T-helper 2 cell treated with Interferon-gamma antibody and Interleukin-4, amounts not matched to agents 5 μg/mL and 100 μg/mL, for 36 hours (primary cell): ENCODE data around the gene PXDC1.

Experiments
- DNase-seq: peaks from one replicate; pipeline ENCODE4 v3.0.0; 2021; ENCODE audit warnings: low spot score
- H3K27ac Mint-ChIP-seq: one replicate; pipeline ENCODE4 v1.8.0; 2021; ENCODE audit warnings: mild to moderate bottlenecking, mixed read lengths
- H3K27me3 Mint-ChIP-seq: one replicate; pipeline ENCODE4 v1.8.0; 2021; ENCODE audit warnings: low read depth, mixed read lengths
- H3K36me3 Mint-ChIP-seq: one replicate; pipeline ENCODE4 v1.8.0; 2021; ENCODE audit warnings: low read depth, mixed read lengths
- H3K4me1 Mint-ChIP-seq: one replicate; pipeline ENCODE4 v1.8.0; 2021; ENCODE audit warnings: low read depth, mixed read lengths
- H3K4me3 Mint-ChIP-seq: one replicate; pipeline ENCODE4 v1.8.0; 2022; ENCODE audit warnings: mild to moderate bottlenecking, moderate library complexity, mixed read lengths
- H3K9me3 Mint-ChIP-seq: one replicate; pipeline ENCODE4 v1.8.0; 2021; ENCODE audit warnings: mixed read lengths

The PXDC1 gene, protein sequence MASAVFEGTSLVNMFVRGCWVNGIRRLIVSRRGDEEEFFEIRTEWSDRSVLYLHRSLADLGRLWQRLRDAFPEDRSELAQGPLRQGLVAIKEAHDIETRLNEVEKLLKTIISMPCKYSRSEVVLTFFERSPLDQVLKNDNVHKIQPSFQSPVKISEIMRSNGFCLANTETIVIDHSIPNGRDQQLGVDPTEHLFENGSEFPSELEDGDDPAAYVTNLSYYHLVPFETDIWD

GRCh38 chr6:3751077-3751729, at the start of gene PXDC1:
Gene PXDC1 (minus strand): TSS chr6:3751713. CDS start chr6:3751531, 182 bp downstream.
- Mint-ChIP-seq H3K27me3 (peaks cover 52% of the 10 kb centered on the region), H3K4me1 (peaks cover 3% of the 10 kb centered on the region), H3K9me3 (no peaks in the 10 kb centered on the region), H3K36me3 (no peaks in the 10 kb centered on the region), H3K27ac (no peak within 1 kb of the TSS), H3K4me3 (peak within 1 kb of the TSS; percentile 43)
- DNase-seq, result no peak

DNA sequence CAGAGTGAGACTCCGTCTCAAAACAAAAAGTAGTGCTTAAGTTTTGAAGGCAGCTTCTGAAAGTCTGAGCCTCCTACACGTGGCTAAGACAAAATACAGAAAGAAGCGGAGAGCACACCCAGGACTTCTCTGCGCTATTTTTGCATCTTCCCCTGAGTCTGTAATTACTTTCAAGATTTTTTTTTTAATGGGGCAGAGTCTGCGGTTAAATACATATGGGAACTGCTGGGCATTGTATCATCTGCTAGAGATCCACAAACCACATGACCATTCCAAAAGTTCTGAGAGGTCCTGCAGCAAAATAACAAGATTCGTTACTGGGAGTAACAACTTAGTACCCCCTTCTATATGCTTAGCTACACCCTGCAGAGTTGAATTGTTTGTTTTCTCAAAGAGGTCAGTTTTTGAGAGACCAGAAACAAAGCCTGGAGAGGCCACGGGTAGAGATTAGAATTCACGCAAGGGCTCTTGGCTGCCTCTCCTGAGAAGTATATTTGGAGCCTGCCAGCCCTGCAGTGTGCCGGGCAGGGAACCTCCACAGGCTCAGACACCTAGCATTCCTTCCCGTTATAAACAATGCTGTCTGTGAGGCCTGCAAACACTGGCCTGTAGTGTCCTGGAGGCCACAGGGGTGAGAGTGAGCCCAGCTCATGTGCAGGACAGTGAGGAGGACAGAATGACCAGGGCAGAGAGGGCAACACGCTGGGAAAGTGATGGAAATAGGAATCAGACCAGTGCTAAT, 49.5 kb upstream of the PXDC1 start:
- Mint-ChIP-seq H3K27me3 (no peaks in the 10 kb centered on the region), H3K9me3 (no peaks in the 10 kb centered on the region), H3K36me3 (no peaks in the 10 kb centered on the region), H3K4me1 (no peaks in the 10 kb centered on the region), H3K4me3 (no peak overlapping the region), H3K27ac (no peak overlapping the region)
- no peak for DNase-seq

DNA sequence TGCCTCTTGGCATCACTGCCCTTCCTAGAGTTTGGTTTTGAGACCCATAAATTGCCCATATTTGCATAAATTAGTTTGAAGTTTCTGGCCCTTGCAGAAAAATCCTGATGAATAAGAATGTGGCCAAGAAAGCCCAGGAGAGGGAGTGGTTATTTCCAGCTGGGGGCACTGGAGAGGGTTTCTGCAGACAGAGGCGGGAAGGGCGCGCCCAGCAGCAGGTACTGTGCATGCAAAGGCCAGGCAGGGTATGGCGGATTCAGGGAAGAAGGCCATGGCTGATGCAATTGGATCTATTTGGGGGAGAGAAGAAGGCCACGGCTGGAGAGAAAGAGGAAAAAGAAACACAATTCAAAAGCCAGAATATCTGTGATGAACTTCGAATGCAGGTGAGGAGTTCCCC, 48.2 kb upstream of the PXDC1 start:
- no peak overlapping the region for H3K4me3 Mint-ChIP-seq
- H3K27ac Mint-ChIP-seq, result no peak overlapping the region
- H3K27me3 Mint-ChIP-seq, result no peaks in the 10 kb centered on the region
- H3K9me3 Mint-ChIP-seq, result no peaks in the 10 kb centered on the region
- no peaks in the 10 kb centered on the region for H3K4me1 Mint-ChIP-seq
- DNase-seq, result no peak
- H3K36me3 Mint-ChIP-seq, result no peaks in the 10 kb centered on the region

- no peak overlapping the region for H3K27ac Mint-ChIP-seq
- no peak overlapping the region for H3K4me3 Mint-ChIP-seq
- no peaks in the 10 kb centered on the region for H3K27me3 Mint-ChIP-seq
- H3K36me3 Mint-ChIP-seq, result no peaks in the 10 kb centered on the region
- no peak for DNase-seq
- H3K9me3 Mint-ChIP-seq, result no peaks in the 10 kb centered on the region
- H3K4me1 Mint-ChIP-seq, result no peaks in the 10 kb centered on the region
Observed at GRCh38 chr6:3798055-3798919, 46.8 kb upstream of the PXDC1 start.

GRCh38 chr6:3797231-3798054, 45.9 kb upstream of the PXDC1 start:
- Mint-ChIP-seq H3K4me1 (no peaks in the 10 kb centered on the region), H3K9me3 (no peaks in the 10 kb centered on the region)

GRCh38 chr6:3796719-3797041, 45.2 kb upstream of the PXDC1 start:
- Mint-ChIP-seq H3K4me1 (no peaks in the 10 kb centered on the region), H3K9me3 (no peaks in the 10 kb centered on the region), H3K27ac (no peak overlapping the region), H3K27me3 (no peaks in the 10 kb centered on the region), H3K4me3 (no peak overlapping the region), H3K36me3 (no peaks in the 10 kb centered on the region)
- no peak for DNase-seq

More at GRCh38 chr6:3797231-3798054, 45.9 kb upstream of the PXDC1 start:
- Mint-ChIP-seq H3K36me3 (no peaks in the 10 kb centered on the region), H3K4me3 (no peak overlapping the region), H3K27ac (no peak overlapping the region), H3K27me3 (no peaks in the 10 kb centered on the region)
- DNase-seq, result no peak

DNA sequence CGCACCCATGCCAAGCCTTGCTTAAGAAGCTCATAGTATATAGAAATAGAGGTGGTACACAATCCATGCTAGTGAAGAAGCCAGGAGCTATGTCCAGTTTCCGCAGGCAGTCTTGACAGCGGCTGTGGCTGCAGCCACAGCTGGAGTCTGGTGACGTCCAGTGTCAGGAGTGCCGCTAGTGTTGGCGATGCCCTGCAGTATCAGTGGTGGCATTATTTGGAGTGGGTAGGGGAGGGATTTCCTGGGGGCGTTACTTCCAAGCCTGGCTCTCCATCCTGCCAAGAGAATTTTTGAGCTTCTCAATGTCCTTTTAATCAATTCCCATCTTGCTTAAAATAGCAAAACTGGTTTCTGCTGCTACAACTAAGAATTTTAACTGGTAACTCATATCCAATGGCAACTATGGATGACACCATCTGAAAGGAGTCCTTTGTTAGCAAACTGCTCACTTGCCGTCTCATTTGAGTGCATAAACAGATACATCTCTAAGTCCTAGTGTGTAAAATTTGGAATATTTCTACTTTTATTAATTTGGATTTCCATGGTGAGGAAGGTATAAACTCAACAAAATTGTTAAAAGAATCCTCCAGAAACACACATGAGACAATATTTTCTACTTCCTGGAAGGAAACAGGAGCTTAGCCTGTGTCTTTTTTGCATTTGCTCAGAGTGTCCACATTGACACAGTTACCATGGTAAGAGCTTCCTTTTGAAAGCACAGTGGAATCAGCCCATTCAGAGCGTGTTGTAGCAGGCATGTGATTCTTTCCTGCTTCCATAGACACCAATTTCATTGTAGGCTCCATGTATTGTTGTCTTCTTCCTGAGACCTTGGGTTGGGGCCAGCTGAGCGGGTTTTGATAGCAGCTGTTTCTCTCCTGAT, 44.6 kb upstream of the PXDC1 start:
- H3K27me3 Mint-ChIP-seq, result no peaks in the 10 kb centered on the region
- no peak overlapping the region for H3K4me3 Mint-ChIP-seq
- no peaks in the 10 kb centered on the region for H3K9me3 Mint-ChIP-seq
- H3K27ac Mint-ChIP-seq, result no peak overlapping the region
- DNase-seq, result no peak
- no peaks in the 10 kb centered on the region for H3K4me1 Mint-ChIP-seq
- no peaks in the 10 kb centered on the region for H3K36me3 Mint-ChIP-seq

DNA sequence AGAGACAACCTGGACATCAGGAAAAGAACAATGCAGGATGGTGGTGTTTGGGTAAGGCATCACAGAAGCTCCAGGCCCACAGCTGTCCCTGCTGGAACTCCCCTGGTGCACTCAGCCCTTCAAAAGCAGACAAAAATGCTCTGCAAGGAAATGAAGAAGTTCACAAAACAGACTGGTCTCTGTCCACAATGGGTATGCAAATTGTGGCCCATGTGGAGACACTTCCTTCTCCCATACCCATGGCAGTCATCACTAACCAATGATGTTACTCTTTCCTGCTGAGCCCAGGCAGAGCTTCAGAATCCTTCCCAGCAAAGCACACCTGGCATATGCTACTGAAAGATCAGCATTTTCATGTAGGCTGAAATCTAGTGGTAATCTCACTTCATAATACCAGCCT, 42.6 kb upstream of the PXDC1 start:
- Mint-ChIP-seq H3K36me3 (no peaks in the 10 kb centered on the region), H3K9me3 (no peaks in the 10 kb centered on the region), H3K27me3 (no peaks in the 10 kb centered on the region), H3K4me3 (no peak overlapping the region), H3K4me1 (no peaks in the 10 kb centered on the region), H3K27ac (no peak overlapping the region)
- DNase-seq, result no peak

- Mint-ChIP-seq H3K36me3 (no peaks in the 10 kb centered on the region), H3K4me3 (no peak overlapping the region), H3K4me1 (no peaks in the 10 kb centered on the region), H3K27me3 (no peaks in the 10 kb centered on the region), H3K9me3 (no peaks in the 10 kb centered on the region), H3K27ac (no peak overlapping the region)
- no peak for DNase-seq
Observed at GRCh38 chr6:3793545-3793944, 42.0 kb upstream of the PXDC1 start.

DNA sequence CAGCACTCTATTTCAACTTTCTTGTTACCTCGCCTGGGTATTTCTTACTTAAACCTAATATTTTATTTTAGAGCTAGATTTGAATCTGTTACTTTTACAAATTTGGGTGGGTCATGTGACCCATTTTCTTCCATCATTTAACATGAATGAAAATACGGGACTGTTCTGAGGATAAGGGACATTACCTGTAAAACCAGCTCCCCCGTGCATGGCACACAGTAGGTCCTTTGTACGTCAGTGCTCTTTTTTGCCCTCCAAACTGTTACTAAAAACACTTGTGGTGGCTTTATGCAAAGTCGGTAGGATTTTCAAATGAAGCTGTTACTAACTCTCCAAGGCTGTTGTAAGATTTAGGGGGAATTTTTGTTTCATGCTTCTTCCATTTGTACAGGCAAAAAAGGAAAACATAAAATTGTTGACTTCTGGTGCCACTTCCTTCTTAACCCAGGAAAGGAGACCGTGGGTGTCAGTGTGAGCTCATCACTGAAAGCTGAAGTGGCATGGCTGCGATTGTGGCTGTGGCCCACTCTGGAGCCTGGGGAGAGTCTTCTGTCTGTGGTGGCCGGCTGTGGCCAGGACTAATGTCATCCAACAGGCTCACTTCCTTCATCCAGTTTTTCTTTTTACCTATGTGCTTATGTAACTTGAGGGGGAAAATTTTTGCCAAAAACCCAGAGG, 40.2 kb upstream of the PXDC1 start:
- Mint-ChIP-seq H3K27ac (no peak overlapping the region), H3K4me3 (no peak overlapping the region), H3K36me3 (no peaks in the 10 kb centered on the region)

GRCh38 chr6:3789896-3790558, 38.5 kb upstream of the PXDC1 start:
- Mint-ChIP-seq H3K9me3 (no peaks in the 10 kb centered on the region), H3K27me3 (no peaks in the 10 kb centered on the region), H3K27ac (no peak overlapping the region), H3K4me3 (no peak overlapping the region), H3K36me3 (no peaks in the 10 kb centered on the region), H3K4me1 (no peaks in the 10 kb centered on the region)
- no peak for DNase-seq

More for the DNA sequence above, 40.2 kb upstream of the PXDC1 start:
- Mint-ChIP-seq H3K9me3 (no peaks in the 10 kb centered on the region), H3K4me1 (no peaks in the 10 kb centered on the region), H3K27me3 (no peaks in the 10 kb centered on the region)
- DNase-seq, result no peak
